Ammon's horn (tissue), 1 donor: ENCODE data around the gene PIP4K2A.

Experiments used
- DNase-seq: peaks from one replicate; pipeline ENCODE4 v3.0.0-alpha.2; 2016; ENCODE audit warnings: low spot score

Gene PIP4K2A

DNA sequence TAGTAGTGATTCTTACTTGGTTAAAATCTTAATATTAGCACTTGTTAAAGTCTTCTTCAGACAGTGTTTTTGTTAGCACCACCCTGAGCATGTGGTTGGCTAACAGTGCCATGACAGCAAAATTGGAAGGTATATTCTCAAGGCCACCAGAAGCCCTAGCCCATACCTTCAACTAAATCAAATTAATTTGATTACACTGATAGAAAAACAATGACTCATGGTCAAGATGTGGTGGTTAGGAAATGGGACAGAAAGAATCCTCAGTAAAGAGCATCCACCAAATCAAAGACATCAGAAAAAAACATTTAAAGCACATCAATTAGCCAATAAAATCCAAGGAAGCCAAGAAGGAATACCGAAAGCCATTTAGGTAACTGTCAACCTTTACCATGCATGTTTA is 75.5 kb downstream of the PIP4K2A start:
- no peak for DNase-seq

DNA sequence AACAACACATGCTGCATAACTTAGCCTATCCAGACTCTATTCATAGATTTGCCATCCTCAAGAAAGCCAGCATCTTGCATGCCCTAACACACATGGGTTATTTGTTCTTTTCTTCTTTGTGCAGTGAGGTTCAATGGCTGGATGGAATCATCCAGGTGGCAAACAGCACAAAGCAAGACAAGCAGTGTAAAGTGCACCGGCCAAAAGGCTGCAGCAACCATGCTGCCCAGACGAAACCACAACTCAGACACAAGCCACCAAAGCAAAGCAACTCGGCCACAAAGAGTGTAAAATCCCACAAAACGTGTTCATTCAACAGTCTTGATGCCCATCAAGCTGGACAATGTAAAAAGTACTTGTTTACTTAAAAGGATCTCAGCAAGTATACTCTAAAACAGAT is 76.9 kb downstream of the PIP4K2A start:
- DNase-seq, result no peak

DNA sequence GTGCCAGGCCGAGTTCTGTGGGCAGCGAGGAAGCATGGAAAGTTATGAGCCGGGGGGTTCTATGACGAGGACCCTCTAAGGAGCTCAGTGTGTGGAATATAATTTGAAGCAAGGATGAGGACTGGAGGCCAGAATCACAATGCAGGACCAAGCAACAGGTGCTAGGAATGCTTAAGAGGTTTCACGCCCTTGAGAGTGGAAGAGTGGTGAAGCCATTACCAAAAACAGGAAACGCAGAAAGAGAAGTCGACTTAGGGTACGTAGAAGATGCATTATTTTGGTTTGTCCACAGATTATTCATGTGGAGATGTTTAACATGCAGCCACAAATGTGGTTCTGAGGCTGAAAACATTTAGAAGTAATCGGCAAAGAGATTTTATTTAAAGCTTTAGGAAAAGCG is 78.7 kb downstream of the PIP4K2A start:
- DNase-seq, result no peak

DNA sequence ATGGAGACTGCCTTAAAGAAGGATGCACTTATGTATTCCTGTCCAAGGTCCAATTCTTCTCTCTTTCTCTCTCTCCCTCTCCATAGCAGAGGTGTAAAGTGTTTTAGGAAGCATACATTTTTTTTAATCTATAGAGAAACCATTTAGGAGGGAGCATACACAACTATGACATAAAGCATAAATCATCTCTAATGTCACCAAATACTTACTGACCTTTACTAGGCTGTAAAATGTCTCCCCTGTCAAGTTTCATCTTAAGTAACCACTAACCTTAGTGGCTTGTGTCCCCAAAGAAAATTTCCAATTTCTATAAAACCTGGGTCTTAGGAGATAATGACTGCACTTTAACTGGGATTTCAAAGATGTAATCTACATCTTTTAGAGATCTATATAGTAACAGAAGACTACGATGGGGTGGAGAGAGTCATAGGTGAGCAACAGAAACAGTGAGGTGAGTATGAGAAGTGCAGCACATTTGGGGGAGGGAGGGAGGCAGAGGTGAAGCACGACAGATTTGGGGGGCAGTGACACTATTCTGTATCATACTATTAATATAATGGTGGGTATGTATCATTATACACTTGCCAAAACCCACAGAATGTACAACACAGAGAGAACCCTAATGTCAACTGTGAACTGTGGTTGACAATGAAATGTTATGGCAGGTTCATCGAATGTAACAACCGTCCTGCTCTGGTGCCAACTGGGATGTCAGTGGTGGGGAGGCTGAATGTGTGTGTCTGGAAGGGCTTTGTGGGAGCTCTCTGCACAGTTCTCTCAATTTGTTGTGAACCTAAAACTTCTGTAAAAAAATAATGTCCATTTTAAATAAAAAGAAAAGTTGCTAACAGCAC is 79.5 kb downstream of the PIP4K2A start:
- no peak for DNase-seq

DNA sequence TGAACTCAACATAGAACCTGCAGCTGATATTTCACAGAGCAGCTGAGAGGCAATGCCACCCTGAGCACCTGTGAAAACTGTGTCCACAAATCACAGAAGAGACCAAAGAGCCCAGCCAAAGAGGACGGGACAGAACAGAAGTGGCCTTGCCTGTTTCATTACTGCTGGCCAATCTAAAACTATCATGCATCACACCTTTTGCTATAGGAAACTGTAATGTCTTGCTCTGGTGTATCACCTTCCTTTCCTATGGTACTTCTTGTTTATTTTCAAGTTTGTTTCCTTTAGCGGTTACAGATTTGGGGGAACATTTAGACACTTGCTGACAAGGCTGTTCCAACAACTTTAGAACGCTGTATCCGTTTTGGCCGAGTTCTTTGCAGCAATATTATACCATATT is 80.3 kb downstream of the PIP4K2A start:
- no peak for DNase-seq

DNA sequence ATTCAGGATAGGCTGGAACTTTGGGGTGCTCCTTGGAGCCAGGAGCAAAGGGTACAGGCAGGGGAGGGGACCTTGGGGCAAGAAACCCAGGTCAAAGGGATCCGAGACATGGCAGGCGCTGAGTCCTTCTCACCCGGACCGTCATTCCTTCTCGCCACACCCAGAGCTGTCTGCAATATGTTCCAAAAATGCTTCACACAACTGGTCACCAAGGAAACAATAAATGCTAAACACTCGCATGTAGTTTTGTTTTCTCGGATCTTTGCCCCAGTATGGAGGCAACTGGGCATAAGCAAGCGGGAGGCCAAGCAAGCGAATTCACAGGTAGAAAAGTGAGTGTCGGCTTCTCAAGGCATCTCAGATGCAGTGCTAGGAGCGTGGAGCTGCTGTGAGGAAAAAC is 80.8 kb downstream of the PIP4K2A start:
- no peak for DNase-seq

DNA sequence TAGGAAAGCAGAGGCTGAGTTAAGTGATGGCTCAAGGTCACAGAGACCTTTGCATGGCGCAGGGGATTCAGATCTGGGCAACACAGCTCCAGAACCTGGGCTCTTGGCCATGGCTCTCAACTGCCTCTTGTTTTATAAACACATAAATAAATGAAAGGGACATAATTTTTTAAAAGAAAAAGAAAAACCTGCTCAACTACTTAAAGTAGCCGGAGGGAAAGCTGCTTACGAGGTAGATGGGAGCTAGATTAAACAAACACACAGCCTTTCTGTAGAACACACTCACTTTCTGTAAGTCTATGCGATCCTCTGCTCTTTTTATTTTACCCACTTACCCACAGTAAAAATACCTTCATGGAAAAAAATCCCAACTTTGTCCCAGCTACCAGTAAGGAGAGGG is 81.3 kb downstream of the PIP4K2A start:
- no peak for DNase-seq

DNA sequence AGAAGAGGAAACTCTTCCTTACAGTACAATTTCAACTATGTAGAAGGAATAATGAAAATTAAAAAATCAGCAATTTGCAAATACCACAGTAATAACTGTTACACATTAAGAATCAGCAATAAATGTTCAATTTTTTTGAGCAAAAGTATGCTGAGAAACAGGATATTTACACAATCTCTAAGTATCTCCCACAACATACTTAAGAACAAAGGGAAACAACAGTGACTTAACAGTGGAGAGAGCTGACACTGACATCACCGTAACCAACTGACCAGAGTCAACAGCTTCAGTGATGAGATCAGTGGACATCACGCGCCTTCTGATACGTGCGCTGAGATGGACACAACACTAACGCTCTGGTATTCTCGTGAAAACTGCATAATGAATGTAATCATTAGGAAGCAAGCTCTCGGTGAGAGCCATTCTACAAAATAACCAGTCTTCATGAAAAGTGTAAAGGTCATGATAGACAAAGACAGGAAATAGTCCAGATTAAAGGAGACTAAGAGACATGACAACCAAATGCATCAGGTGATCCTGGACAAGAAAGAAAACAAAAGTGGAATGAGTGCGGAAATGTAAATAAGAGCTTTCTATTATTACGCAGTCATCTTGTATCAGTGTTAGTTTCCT is 82.6 kb downstream of the PIP4K2A start:
- DNase-seq, result peak; percentile 93

DNA sequence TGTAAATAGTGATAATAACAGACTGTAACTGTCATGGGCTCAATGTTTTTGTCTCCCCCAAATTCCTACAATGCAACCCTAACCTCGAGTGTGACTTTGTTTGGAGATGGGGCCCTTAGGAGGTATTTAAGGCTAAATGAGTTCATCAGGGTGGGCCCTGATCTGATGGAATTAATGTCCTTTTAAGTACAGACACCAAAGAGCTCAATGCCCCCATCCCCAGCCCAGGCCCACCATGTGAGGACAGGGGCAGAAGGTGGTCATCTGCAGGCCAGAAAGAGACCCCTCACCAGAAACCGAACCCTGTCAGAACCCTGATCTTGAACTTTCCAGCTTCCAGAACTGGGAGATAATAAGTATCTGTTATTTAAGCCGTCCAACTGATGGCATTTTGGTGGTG is 83.2 kb downstream of the PIP4K2A start:
- no peak for DNase-seq

DNA sequence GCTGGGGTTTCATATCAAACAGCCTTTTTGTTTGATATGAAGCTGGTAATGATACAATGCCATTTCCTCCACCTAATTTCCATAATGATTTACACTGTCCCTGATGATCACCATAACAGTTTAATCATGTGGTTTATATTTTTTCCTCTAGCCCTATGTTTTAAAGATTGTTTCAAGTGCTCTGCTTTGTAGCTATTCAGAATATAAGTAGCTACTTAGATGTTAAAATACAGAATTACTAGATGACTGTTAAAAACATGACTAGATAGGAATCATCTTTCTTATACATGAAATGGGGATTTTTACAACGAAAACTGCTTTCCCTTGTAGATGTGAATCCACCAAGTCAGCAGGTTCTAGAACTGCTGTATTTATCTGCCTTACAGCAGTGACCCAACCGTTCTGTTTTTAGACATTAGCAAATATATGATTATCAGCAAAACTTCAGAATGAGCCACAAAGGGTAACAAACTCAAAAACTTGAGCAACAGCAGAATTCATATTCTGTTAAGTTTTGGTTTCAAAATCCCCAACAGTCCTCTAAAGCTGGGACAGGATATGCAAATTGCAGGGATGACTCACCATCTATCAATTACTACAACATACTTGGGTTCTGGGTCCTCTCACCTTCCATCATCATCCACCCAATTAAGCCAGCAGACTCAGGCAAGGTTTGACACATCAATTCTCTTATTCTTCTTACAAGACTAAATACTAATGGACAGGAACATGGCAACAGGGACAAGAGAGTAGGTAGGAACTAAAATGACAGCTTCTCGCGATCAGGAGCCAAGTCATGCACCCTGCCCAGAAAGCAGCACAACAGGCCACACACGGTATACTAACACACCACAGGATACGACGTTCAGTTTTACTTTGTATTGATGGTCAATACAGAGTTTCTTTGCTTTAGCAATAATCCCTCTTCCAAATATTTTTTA is 83.9 kb downstream of the PIP4K2A start:
- DNase-seq, result no peak

DNA sequence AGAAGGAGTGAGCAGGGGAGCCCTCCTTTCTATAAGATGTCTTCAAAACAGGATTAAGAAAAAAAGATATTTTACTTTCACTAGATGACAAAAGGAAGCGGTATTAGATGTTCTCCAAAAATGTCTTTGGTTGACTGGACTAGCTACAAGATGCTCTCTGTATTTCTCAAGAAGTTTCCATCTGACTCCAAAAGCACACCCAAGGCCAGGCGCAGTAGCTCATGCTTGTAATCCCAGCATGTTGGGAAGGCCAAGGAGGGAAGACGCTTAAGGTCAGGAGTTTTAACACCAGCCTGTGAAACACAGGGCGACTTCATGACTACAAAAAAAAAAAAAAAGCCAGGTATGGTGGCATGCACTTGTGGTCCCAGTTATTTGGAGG is 84.5 kb downstream of the PIP4K2A start:
- no peak for DNase-seq

DNA sequence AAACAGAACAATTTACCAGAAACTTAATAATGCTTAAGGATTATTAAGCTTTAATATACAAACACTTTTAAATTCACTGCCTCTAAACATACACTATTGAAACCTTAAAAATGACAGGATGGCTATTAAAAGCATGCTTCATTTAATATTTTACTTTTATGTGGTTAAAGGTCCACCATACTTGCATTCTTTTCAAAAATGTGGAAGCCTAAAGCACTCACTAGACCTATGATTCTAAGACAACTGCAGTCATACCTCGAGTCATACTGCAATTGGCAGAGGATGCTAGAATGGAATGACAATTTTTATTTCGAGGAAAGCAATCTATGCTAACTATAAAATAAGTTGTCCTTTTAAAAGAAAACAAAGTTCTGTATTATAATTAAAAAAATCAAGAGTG is 85.3 kb downstream of the PIP4K2A start:
- DNase-seq, result no peak

DNA sequence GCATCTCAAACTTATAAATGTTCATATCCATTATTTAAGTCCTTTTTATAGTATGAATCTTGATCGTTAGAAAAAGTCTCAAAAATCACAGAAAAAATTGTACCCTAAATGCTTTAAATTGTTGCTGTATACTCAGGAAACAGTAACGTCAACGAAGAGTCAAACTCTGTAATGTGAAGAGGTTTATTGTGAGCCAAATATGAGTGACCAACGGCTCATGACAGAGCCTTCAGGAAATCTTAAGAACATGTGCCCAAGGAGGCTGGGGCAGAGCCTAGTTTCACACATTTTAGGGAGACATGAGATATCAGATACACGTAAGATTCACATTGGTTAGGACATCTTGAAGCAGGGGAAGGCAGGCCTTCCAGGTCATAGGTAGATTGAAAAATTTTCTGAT is 86.1 kb downstream of the PIP4K2A start:
- no peak for DNase-seq

DNA sequence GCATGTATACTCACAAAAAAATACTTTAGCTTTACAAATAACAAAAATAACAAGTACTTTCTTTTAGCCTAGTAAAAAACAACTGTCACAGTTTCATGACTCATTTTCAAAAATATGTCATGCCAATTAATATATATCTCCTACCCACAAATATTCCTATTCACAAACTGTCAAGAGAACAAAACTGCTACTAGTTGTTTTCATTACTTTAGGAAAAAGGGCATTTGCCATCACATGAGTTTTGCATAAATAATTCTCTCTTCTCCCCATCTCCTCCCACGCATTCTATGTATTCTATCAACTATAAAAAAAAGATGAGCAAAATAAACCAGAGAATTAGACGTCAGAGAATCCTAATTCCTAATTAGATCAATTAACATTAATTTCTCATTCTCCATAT is 87.6 kb downstream of the PIP4K2A start:
- DNase-seq, result no peak

DNA sequence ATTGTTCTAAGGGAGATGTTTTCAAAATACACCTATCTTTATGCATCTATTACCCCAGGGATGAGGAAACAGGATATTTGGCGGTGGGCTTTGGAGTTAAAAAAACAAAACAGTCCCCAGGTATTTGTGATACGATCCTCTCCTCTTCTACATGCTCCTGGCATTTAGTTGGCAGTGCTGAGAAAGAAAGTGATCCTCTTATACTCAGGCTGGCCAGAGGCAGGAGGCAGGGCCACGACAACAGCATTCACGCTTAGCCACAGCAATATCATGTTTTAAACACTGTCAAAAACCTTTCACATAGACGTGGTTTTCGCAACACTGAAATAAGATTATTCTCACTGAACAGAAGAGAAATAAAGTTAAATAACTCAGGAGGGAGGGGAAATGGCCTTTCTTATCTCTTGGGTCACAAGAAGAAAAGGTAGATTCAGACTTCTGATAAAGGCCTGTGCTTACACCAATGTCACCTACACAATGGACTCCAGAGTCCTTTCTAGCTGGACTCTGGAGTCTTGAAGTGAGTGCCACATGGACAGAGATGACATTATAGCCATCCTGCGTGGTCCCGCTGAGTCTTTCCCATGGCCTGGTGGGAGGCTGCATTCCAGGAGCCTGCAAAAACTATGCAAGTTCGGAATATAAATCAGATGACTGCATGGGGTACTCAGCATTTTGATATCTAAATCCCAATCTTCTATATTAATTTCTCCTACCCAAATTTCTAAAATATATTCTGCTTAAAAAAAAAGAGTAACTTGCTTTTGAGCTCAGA is 88.7 kb downstream of the PIP4K2A start:
- no peak for DNase-seq

DNA sequence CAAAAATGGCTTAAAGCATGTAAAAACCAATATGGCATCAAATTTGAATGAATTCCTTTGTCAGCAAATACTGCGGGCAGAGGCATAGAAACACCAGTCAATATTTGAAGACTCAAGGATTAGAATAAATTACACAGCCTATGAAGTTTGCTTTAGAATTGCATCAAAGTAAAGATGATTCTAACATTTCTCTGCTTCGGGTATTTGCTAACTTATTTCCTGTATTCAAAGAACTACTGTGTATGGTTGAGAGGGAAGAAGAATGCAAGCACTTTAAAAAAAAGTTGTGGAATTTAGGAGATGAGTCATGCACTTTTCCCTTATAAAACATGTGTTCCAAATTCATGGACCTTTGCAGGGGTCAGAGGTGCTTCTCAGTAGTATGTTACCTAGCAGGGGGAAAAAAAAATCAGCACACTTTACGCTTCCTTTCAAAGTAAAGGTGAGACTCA is 90.1 kb downstream of the PIP4K2A start:
- DNase-seq, result no peak

DNA sequence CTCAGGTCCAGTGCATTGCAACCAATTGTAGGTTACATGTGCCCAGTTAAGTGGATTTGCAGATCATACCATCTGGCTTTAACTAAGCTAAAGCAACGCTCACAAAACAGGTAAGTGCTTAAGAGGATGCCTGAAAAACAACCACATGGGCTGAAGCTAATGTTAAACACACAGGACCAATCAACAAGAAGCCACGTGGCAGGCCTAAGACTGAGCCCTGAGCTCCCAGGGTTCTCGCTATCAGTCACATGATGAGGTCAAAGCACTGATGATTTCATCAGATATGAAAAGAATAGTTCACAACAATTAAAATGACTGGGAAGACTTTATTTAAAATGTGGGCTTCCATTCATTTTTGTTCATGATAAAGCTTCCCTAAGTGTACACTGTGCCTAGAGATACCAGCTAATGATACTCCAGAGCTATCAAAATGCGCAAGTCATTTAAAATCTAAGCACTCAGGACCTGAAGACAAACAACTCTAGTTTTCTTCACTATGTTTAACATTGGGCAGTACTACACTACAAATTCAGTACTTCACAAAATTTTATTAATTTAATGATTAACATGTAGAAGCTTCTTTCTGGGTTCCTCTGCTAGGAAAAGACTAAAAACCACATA is 90.6 kb downstream of the PIP4K2A start:
- no peak for DNase-seq

DNA sequence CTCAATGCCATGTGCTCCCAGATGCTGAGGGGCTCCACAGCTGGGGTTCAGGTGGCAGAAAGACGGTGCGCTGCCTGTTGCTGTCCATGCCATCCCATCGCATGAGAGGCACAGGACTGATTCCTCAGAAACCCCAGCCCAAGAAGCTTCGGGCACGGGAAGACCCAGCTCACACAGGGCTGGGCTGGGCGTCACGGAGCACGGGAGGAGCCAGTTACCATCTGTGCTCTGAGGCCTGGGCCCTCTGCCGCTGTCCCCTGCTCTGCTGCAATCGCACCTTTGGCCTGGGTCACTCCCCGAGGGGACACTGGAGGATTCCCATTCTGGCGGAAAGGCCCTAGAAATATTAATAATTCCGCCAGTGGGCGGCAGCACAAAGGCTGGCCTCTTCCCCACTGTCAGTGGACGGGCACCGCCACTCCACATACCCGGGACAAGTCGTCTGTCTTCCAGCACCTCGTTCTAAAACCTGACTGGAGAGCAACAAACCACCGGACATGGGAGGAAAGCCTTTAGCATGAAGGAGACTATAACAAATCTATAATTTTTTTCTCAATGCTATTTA is 92.1 kb downstream of the PIP4K2A start:
- DNase-seq, result no peak

DNA sequence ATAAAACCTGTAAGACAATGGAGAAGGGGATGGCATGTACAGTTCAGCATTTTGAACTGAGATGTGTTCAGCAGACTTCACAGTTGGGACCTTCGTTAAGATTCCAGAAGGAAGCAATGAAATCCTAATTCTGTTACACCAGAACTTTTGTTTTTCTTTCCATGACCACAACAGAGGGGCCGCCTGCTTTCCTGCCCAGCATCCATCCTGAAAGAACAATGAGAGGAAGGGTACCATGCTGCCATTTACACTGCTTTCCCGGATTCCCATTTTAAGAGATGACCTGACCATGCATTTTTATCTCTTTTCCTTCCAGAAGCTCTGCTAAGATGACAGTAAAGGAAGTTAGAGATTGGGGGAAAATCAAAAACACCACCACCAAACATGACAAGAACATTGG is 92.7 kb downstream of the PIP4K2A start:
- DNase-seq, result no peak

DNA sequence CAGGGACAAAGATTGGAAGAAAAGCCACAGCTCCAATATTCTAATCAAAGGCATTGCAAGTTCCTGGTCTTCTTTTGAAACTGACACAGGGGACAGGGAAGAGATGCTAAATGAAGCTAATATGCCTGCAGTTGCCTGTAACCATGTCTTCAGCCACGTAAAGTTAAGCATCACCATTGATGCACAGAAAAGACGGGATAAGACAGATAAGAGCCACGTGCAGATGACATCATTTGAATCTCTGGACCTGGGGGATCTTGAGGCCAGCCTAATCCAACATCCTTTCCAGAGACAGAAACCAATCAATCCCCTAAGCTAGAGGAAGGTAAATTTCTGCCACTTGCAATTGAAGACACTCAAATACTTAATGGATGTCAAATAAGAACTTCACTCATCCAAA is 93.4 kb downstream of the PIP4K2A start:
- no peak for DNase-seq
